Upper lobe of left lung (tissue), 4 donors: ENCODE results near the gene SPAG7.

ENCODE experiments used
- CTCF ChIP-seq, 6 experiments: fragments of 450-650 bp in 4 of 6; fragments of 200-600 bp in 2 of 6; sonication (generic) in 2 of 6; IDR thresholded peaks; one replicate each; pipeline ENCODE4 v1.5.1; 2016 to 2019; ENCODE audit warnings: antibody characterized with exemption in 6 of 6
- POLR2A ChIP-seq, 4 donors: fragments of 450-650 bp; IDR thresholded peaks; one replicate each; pipeline ENCODE4 v1.5.1; 2016 to 2017; ENCODE audit warnings: antibody characterized with exemption in 4 of 4, mild to moderate bottlenecking in 2 of 4

- peak in 1 of 6 experiments; percentile 6 for TF ChIP-seq CTCF (IDR thresholded peaks at IDR 0.05)
- TF ChIP-seq POLR2A (IDR thresholded peaks at IDR 0.05) = no peak
Measured at GRCh38 chr17:4956493-4957061, 11.0 kb downstream of the SPAG7 start.
